ENCODE measurements around the gene SUMO3. TPM values are rescaled to one million over a fixed set of nuclear protein-coding genes. Genes with fewer than 3 reads are reported as not detected.

SUMO3 gene
- total and polyA plus RNA-seq, 3 experiments from 2014 or later = 81.7 to 88.1 (median 85.3) TPM

- no peak overlapping the region for H3K4me3 ChIP-seq (ENCODE audit: low read length)
- Mint-ChIP-seq H3K27me3 (no peaks in the 10 kb centered on the region), H3K36me3 (no peaks in the 10 kb centered on the region), H3K9me3 (no peaks in the 10 kb centered on the region), H3K27ac (peak overlapping the region in 1 of 8 donors; percentile 32), H3K4me3 (no peak overlapping the region), H3K4me1 (peaks cover 0 to 3% (median 3%) of the 10 kb centered on the region in 3 donors)
- H3K4me1 ChIP-seq (ENCODE audit: insufficient read depth, low read length) = no peaks in the 10 kb centered on the region
- peak in 1 of 5 donors; percentile 26 for DNase-seq
- no peaks in the 10 kb centered on the region for H3K27me3 ChIP-seq (ENCODE audit: insufficient read depth, low read length, poor library complexity, severe bottlenecking)
- no peaks in the 10 kb centered on the region for H3K9me3 ChIP-seq (ENCODE audit: low read length)
- H3K36me3 ChIP-seq (ENCODE audit: insufficient read depth, low read length) = no peaks in the 10 kb centered on the region
- ChIA-PET CTCF (no interaction called here), POLR2A (no interaction called here)
- H3K27ac ChIP-seq (ENCODE audit: low read depth, low read length) = no peak overlapping the region
Measured at GRCh38 chr21:44756423-44757185, 61.3 kb downstream of the SUMO3 start.

Other genes with a start within 250 kb of the SUMO3 start
- not detected for gene KRTAP10-4, start 244.3 kb downstream of the SUMO3 start, total RNA-seq
- gene KRTAP10-4, start 244.3 kb downstream of the SUMO3 start, polyA plus RNA-seq = not detected
- not detected for gene KRTAP10-5, start 237.5 kb downstream of the SUMO3 start, total RNA-seq
- not detected for gene KRTAP10-5, start 237.5 kb downstream of the SUMO3 start, polyA plus RNA-seq
- gene KRTAP10-6, start 225.6 kb downstream of the SUMO3 start, total RNA-seq = not detected
- gene KRTAP10-6, start 225.6 kb downstream of the SUMO3 start, polyA plus RNA-seq = not detected
- gene KRTAP10-7, start 217.5 kb downstream of the SUMO3 start, total RNA-seq = not detected
- gene KRTAP10-7, start 217.5 kb downstream of the SUMO3 start, polyA plus RNA-seq = not detected
- gene KRTAP10-8, start 206.0 kb downstream of the SUMO3 start, total RNA-seq = not detected
- gene KRTAP10-8, start 206.0 kb downstream of the SUMO3 start, polyA plus RNA-seq = not detected
- gene KRTAP10-9, start 191.0 kb downstream of the SUMO3 start, total RNA-seq = not detected
- not detected for gene KRTAP10-9, start 191.0 kb downstream of the SUMO3 start, polyA plus RNA-seq
- not detected for gene KRTAP10-10, start 180.7 kb downstream of the SUMO3 start, total RNA-seq
- not detected for gene KRTAP10-10, start 180.7 kb downstream of the SUMO3 start, polyA plus RNA-seq
- gene KRTAP10-11, start 171.6 kb downstream of the SUMO3 start, total RNA-seq = not detected
- not detected for gene KRTAP10-11, start 171.6 kb downstream of the SUMO3 start, polyA plus RNA-seq
- gene KRTAP12-4, start 163.4 kb downstream of the SUMO3 start, total RNA-seq = not detected
- gene KRTAP12-4, start 163.4 kb downstream of the SUMO3 start, polyA plus RNA-seq = not detected
- gene KRTAP12-3, start 160.1 kb downstream of the SUMO3 start, total RNA-seq = not detected
- not detected for gene KRTAP12-3, start 160.1 kb downstream of the SUMO3 start, polyA plus RNA-seq
- gene KRTAP12-2, start 151.1 kb downstream of the SUMO3 start, total RNA-seq = not detected
- not detected for gene KRTAP12-2, start 151.1 kb downstream of the SUMO3 start, polyA plus RNA-seq
- gene KRTAP12-1, start 135.9 kb downstream of the SUMO3 start, total RNA-seq = not detected
- not detected for gene KRTAP12-1, start 135.9 kb downstream of the SUMO3 start, polyA plus RNA-seq
- gene KRTAP10-12, start 120.9 kb downstream of the SUMO3 start, total RNA-seq = not detected
- gene KRTAP10-12, start 120.9 kb downstream of the SUMO3 start, polyA plus RNA-seq = not detected
- gene TSPEAR, start 106.5 kb downstream of the SUMO3 start, total RNA-seq = not detected
- 0.05 TPM for gene TSPEAR, start 106.5 kb downstream of the SUMO3 start, polyA plus RNA-seq
- 100 to 1,000 TPM; 112 to 116 TPM for gene UBE2G2, start 16.2 kb downstream of the SUMO3 start, total RNA-seq
- 60.1 TPM for gene UBE2G2, start 16.2 kb downstream of the SUMO3 start, polyA plus RNA-seq
- gene PTTG1IP, start 55.6 kb upstream of the SUMO3 start, total RNA-seq = 10 to 100 TPM; 48.2 to 50.8 TPM
- 69.8 TPM for gene PTTG1IP, start 55.6 kb upstream of the SUMO3 start, polyA plus RNA-seq
- gene ITGB2, start 102.8 kb upstream of the SUMO3 start, total RNA-seq = 100 to 1,000 TPM; 159 to 165 TPM
- gene ITGB2, start 102.8 kb upstream of the SUMO3 start, polyA plus RNA-seq = 847 TPM
- gene SLX9, start 122.0 kb upstream of the SUMO3 start, total RNA-seq = 10 to 100 TPM; 68.1 to 71.1 TPM
- gene SLX9, start 122.0 kb upstream of the SUMO3 start, polyA plus RNA-seq = 14.3 TPM